Measurements from ENCODE around the gene PGF.

GRCh38 chr14:74919421-74920165 is 35.8 kb downstream of the PGF start:
- no peak for TF ChIP-seq CTCF (IDR thresholded peaks at IDR 0.05)
- no peak for TF ChIP-seq POLR2A (IDR thresholded peaks at IDR 0.05)
